Measurements from ENCODE around the gene NCAM1.

DNA sequence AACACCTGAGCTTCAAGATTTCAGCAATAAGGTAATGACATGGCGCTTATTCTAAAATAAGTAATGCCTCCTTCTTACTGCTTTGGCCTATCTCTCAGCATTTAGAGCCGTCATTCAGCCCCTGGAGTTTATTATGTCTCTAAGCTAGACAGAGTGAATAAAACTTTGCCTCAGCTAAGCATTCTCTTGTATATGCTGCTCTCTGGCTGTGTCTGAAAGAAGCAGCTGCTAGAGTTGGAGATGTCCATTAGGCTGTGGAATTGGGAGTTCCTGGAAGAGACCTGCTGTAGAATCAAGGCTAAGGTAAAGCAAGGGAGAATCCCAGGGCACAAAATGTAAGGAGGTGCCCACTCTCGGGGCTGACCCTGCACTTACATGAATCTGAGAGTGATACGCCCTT is 317.7 kb downstream of the NCAM1 start:
- TF ChIP-seq, protein P1, sequence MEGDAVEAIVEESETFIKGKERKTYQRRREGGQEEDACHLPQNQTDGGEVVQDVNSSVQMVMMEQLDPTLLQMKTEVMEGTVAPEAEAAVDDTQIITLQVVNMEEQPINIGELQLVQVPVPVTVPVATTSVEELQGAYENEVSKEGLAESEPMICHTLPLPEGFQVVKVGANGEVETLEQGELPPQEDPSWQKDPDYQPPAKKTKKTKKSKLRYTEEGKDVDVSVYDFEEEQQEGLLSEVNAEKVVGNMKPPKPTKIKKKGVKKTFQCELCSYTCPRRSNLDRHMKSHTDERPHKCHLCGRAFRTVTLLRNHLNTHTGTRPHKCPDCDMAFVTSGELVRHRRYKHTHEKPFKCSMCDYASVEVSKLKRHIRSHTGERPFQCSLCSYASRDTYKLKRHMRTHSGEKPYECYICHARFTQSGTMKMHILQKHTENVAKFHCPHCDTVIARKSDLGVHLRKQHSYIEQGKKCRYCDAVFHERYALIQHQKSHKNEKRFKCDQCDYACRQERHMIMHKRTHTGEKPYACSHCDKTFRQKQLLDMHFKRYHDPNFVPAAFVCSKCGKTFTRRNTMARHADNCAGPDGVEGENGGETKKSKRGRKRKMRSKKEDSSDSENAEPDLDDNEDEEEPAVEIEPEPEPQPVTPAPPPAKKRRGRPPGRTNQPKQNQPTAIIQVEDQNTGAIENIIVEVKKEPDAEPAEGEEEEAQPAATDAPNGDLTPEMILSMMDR (IDR thresholded peaks at IDR 0.05), result no peak
- no peak for TF ChIP-seq POLR2A (IDR thresholded peaks at IDR 0.05)

All from Peyer's patch (tissue), 4 donors.